ENCODE measurements around the gene SPEF2.
A peak's percentile ranks its signal among the peaks of the same experiment; 100 is the strongest.

The SPEF2 gene

DNA sequence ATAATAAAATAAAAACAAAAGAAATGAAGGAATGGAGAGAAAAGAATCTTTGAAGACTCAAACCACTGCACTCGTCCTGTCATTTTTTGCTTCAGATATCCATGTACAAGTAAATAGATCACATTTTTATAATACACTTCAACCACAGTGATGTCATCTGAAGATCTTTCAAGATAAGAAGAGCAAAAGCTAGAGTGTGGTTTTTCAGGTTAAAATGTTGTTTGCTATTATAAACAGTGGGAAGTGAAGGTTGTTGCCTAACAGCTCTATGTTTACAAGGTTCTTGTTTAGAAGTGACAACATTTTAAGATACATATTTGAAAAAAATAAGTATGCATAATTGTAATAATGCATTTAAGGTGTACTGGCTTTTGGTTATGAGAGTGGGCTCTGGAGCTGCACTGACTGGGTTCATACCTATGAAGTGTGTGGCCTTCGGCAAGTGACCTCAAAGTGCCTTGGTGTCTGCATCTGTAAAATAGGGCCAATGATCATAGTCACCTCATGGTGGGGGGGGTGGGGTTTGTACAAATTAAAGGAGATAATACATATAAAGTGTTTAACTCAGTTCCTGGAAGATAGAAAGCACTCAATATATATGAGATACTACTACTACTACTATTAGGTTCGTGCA lies 193.6 kb downstream of the SPEF2 start:
- H2BK5ac ChIP-seq (ENCODE audit: low read depth, low read length, poor library complexity), result no peak overlapping the region
- no peaks in the 10 kb centered on the region for H3K79me1 ChIP-seq (ENCODE audit: low read length)
- no peaks in the 10 kb centered on the region for H3K27me3 ChIP-seq (ENCODE audit: insufficient read depth, low read length)
- DNase-seq, result peak; percentile 50 to 95
- H3K4me2 ChIP-seq (ENCODE audit: low read length), result no peak overlapping the region
- H3K9ac ChIP-seq (ENCODE audit: low read length), result no peak overlapping the region
- H3K18ac ChIP-seq (ENCODE audit: low read length), result no peak overlapping the region
- no peak overlapping the region for H4K8ac ChIP-seq (ENCODE audit: low read depth, low read length)
- H2BK12ac ChIP-seq (ENCODE audit: low read length), result no peak overlapping the region
- no peak overlapping the region for H3K4me3 ChIP-seq (ENCODE audit: low read depth, low read length)
- no peak overlapping the region for H3K27ac ChIP-seq (ENCODE audit: low read depth, low read length)
- H4K91ac ChIP-seq (ENCODE audit: low read depth, low read length), result no peak overlapping the region
- no peak overlapping the region for H2BK120ac ChIP-seq (ENCODE audit: insufficient read depth, low read length, poor library complexity)
- no peaks in the 10 kb centered on the region for H3K9me3 ChIP-seq (ENCODE audit: insufficient read depth, low read depth, low read length)
- no peak overlapping the region for H3K4ac ChIP-seq (ENCODE audit: low read depth, low read length)
- WGBS (ENCODE audit: extremely low coverage, insufficient coverage, insufficient read length), result no CpG with 5 or more reads among the region's 3 CpGs
- H4K12ac ChIP-seq (ENCODE audit: low read depth, low read length), result no peak overlapping the region
- no peak overlapping the region for H2AK5ac ChIP-seq (ENCODE audit: low read length)
- H3K36me3 ChIP-seq (ENCODE audit: control insufficient read depth in 1 of 2, insufficient read depth in 2 of 2, low read length in 2 of 2), result no peaks in the 10 kb centered on the region
- H3K14ac ChIP-seq (ENCODE audit: low read length), result no peak overlapping the region
- no peak overlapping the region for H2AFZ ChIP-seq (ENCODE audit: insufficient read depth, low read length, poor library complexity)
- no peaks in the 10 kb centered on the region for H3K4me1 ChIP-seq (ENCODE audit: control insufficient read depth in 1 of 2, insufficient read depth in 2 of 2, low read length in 2 of 2)
- no peaks in the 10 kb centered on the region for H3K79me2 ChIP-seq (ENCODE audit: control insufficient read depth, insufficient read depth, low read length, poor library complexity)
- H3K23ac ChIP-seq (ENCODE audit: low read length), result no peak overlapping the region

DNA sequence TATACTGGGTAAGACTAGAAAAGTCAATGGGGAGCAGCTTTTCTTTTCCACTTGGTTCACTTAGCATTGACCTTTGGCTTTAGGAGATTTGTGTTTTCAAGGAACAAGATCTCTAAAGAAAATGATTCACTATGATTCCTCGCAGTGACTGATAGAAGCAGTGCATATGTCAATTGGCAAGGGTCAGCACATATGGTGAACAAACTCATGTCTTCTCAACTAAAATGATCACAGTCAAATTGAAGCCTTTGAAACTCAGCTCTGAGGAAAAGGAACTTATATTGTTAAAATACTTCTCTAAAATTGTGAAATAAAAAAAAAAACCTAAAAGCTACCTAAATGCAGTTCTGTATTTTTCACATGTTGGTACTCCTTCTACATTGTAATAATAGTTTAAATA lies 195.9 kb downstream of the SPEF2 start:
- Histone ChIP-seq H3K4me3 (ENCODE audit: low read depth, low read length) (no peak overlapping the region), H3K23ac (ENCODE audit: low read length) (no peak overlapping the region), H3K36me3 (ENCODE audit: control insufficient read depth in 1 of 2, insufficient read depth in 2 of 2, low read length in 2 of 2) (no peaks in the 10 kb centered on the region), H3K79me1 (ENCODE audit: low read length) (no peaks in the 10 kb centered on the region), H3K4me2 (ENCODE audit: low read length) (no peak overlapping the region), H2AFZ (ENCODE audit: insufficient read depth, low read length, poor library complexity) (no peak overlapping the region), H3K79me2 (ENCODE audit: control insufficient read depth, insufficient read depth, low read length, poor library complexity) (no peaks in the 10 kb centered on the region), H2BK12ac (ENCODE audit: low read length) (no peak overlapping the region), H4K12ac (ENCODE audit: low read depth, low read length) (no peak overlapping the region), H3K9me3 (ENCODE audit: insufficient read depth, low read depth, low read length) (no peaks in the 10 kb centered on the region), H2BK120ac (ENCODE audit: insufficient read depth, low read length, poor library complexity) (no peak overlapping the region), H4K91ac (ENCODE audit: low read depth, low read length) (no peak overlapping the region), H4K8ac (ENCODE audit: low read depth, low read length) (no peak overlapping the region), H2AK5ac (ENCODE audit: low read length) (no peak overlapping the region), H2BK5ac (ENCODE audit: low read depth, low read length, poor library complexity) (no peak overlapping the region), H3K4ac (ENCODE audit: low read depth, low read length) (no peak overlapping the region), H3K27me3 (ENCODE audit: insufficient read depth, low read length) (no peaks in the 10 kb centered on the region), H3K14ac (ENCODE audit: low read length) (no peak overlapping the region), H3K18ac (ENCODE audit: low read length) (no peak overlapping the region), H3K27ac (ENCODE audit: low read depth, low read length) (no peak overlapping the region), H3K4me1 (ENCODE audit: control insufficient read depth in 1 of 2, insufficient read depth in 2 of 2, low read length in 2 of 2) (no peaks in the 10 kb centered on the region), H3K9ac (ENCODE audit: low read length) (no peak overlapping the region)
- DNase-seq, result no peak
- no CpG with 5 or more reads among the region's 1 CpG for WGBS (ENCODE audit: extremely low coverage, insufficient coverage, insufficient read length)

DNA sequence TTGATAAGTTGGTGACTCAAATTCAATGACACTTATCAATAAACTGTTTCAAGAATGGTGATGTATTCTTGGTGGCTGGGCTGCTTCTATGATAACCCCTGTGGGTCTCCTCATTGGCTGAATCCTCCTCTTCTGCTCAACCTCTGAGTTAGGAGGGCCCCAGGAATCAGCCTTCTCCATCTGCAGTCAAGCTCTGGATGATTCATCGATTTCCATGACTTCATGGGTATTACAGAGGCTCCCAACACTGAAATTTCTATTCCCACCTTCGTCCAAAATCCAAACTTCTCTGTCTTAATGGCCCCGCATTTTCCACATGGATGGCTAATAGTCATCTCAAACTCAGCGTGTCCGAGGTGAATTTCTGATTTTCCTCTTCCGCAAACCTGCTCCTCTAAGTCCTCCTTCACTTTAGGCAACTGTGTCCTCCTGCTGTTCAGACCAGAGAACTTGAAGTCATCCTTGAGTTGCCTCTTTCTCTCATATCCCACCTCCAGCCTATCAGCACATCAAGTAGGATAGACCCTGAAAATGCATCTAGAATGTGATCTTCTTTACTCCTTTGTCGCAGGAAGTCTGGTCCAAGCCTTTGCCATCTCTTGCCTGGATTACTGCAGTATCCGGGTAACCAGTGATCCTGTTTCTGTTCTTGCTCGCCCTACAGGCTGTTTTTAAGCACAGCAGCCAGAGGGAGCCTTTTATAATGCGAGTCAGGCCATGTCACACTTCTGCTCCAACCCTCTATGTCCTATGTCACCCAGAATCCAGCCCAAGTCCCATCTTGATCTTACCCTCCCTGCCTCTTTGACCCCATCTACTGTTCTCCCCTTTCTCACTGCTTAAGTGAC lies 197.7 kb downstream of the SPEF2 start:
- Histone ChIP-seq H3K4me1 (ENCODE audit: control insufficient read depth in 1 of 2, insufficient read depth in 2 of 2, low read length in 2 of 2) (no peaks in the 10 kb centered on the region), H3K23ac (ENCODE audit: low read length) (no peak overlapping the region), H3K27ac (ENCODE audit: low read depth, low read length) (no peak overlapping the region), H2BK12ac (ENCODE audit: low read length) (no peak overlapping the region), H3K79me2 (ENCODE audit: control insufficient read depth, insufficient read depth, low read length, poor library complexity) (no peaks in the 10 kb centered on the region), H3K18ac (ENCODE audit: low read length) (no peak overlapping the region), H3K4me3 (ENCODE audit: low read depth, low read length) (no peak overlapping the region), H3K9ac (ENCODE audit: low read length) (no peak overlapping the region), H4K91ac (ENCODE audit: low read depth, low read length) (no peak overlapping the region), H3K4me2 (ENCODE audit: low read length) (no peak overlapping the region), H3K27me3 (ENCODE audit: insufficient read depth, low read length) (no peaks in the 10 kb centered on the region), H2BK120ac (ENCODE audit: insufficient read depth, low read length, poor library complexity) (no peak overlapping the region), H3K4ac (ENCODE audit: low read depth, low read length) (no peak overlapping the region), H4K8ac (ENCODE audit: low read depth, low read length) (no peak overlapping the region), H3K14ac (ENCODE audit: low read length) (no peak overlapping the region), H2AK5ac (ENCODE audit: low read length) (no peak overlapping the region), H4K12ac (ENCODE audit: low read depth, low read length) (no peak overlapping the region), H3K9me3 (ENCODE audit: insufficient read depth, low read depth, low read length) (no peaks in the 10 kb centered on the region), H2AFZ (ENCODE audit: insufficient read depth, low read length, poor library complexity) (no peak overlapping the region), H3K79me1 (ENCODE audit: low read length) (no peaks in the 10 kb centered on the region), H3K36me3 (ENCODE audit: control insufficient read depth in 1 of 2, insufficient read depth in 2 of 2, low read length in 2 of 2) (no peaks in the 10 kb centered on the region), H2BK5ac (ENCODE audit: low read depth, low read length, poor library complexity) (no peak overlapping the region)
- WGBS (ENCODE audit: extremely low coverage, insufficient coverage, insufficient read length), result no CpG with 5 or more reads among the region's 10 CpGs
- peak in 1 of 2 donors; percentile 53 for DNase-seq

DNA sequence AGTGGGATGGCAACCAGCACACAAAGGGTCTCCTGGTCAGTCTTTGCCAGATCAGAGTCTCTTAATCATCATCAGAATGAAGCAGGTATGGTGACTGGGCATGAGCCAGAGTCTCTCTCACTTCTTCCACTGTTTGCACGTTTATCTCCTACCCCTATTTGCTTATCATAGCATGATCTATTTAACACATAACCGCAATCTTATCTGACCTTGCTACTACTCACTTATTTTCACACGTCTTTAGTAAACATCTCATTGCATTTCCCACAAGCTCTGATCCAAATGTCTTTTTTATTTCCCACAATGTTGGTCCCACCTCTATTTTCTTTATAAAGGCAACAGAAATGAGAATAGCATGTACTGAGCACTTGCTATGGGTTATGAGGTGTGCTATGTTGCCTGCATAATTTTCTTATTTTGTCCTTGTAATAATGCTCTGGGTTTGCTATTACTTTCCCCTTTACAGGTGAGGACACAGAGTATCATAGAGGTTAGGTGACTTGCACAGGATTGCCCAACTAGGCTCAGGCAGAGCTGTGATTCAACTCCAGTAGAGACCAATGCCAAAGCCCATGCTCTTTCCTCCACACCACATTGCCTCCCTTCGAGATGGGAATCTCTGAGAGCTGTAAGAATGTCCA lies 199.3 kb downstream of the SPEF2 start:
- H3K4me1 ChIP-seq (ENCODE audit: control insufficient read depth in 1 of 2, insufficient read depth in 2 of 2, low read length in 2 of 2), result no peaks in the 10 kb centered on the region
- H3K14ac ChIP-seq (ENCODE audit: low read length), result no peak overlapping the region
- H2AFZ ChIP-seq (ENCODE audit: insufficient read depth, low read length, poor library complexity), result no peak overlapping the region
- H2BK120ac ChIP-seq (ENCODE audit: insufficient read depth, low read length, poor library complexity), result no peak overlapping the region
- no peak overlapping the region for H3K9ac ChIP-seq (ENCODE audit: low read length)
- H3K79me2 ChIP-seq (ENCODE audit: control insufficient read depth, insufficient read depth, low read length, poor library complexity), result no peaks in the 10 kb centered on the region
- H3K4ac ChIP-seq (ENCODE audit: low read depth, low read length), result no peak overlapping the region
- no peak overlapping the region for H3K4me2 ChIP-seq (ENCODE audit: low read length)
- peak; percentile 80 to 81 for DNase-seq
- H3K23ac ChIP-seq (ENCODE audit: low read length), result no peak overlapping the region
- 100% methylated on average over 2 of the region's 4 CpGs for WGBS (ENCODE audit: extremely low coverage, insufficient coverage, insufficient read length)
- no peak overlapping the region for H2BK5ac ChIP-seq (ENCODE audit: low read depth, low read length, poor library complexity)
- no peaks in the 10 kb centered on the region for H3K9me3 ChIP-seq (ENCODE audit: insufficient read depth, low read depth, low read length)
- H3K27me3 ChIP-seq (ENCODE audit: insufficient read depth, low read length), result no peaks in the 10 kb centered on the region
- no peak overlapping the region for H2AK5ac ChIP-seq (ENCODE audit: low read length)
- no peaks in the 10 kb centered on the region for H3K79me1 ChIP-seq (ENCODE audit: low read length)
- no peak overlapping the region for H4K91ac ChIP-seq (ENCODE audit: low read depth, low read length)
- H4K8ac ChIP-seq (ENCODE audit: low read depth, low read length), result no peak overlapping the region
- H3K27ac ChIP-seq (ENCODE audit: low read depth, low read length), result no peak overlapping the region
- H3K18ac ChIP-seq (ENCODE audit: low read length), result no peak overlapping the region
- H3K36me3 ChIP-seq (ENCODE audit: control insufficient read depth in 1 of 2, insufficient read depth in 2 of 2, low read length in 2 of 2), result no peaks in the 10 kb centered on the region
- H3K4me3 ChIP-seq (ENCODE audit: low read depth, low read length), result no peak overlapping the region
- H4K12ac ChIP-seq (ENCODE audit: low read depth, low read length), result no peak overlapping the region
- H2BK12ac ChIP-seq (ENCODE audit: low read length), result no peak overlapping the region

Measured in trophoblast cell (in vitro differentiated cells and primary cell).